Mesenchymal stem cell (in vitro differentiated cells and primary cell): Measurements from ENCODE around the gene NUTM1. TPM values are rescaled to one million over a fixed set of nuclear protein-coding genes. Genes with fewer than 3 reads are reported as not detected.
"Not testable (repeated sequence)": the region's sequence is repeated elsewhere in the genome, so short reads cannot be mapped to it uniquely, and the experiment has no call there.

Experiments used
- DNase-seq: peaks from one replicate; pipeline ENCODE4 v3.0.0-alpha.2; 2013
- H2AFZ ChIP-seq: one replicate; pipeline ENCODE4 v1.6.1; 2013; ENCODE audit warnings: low read depth, mild to moderate bottlenecking, control low read depth, inconsistent platforms, low read length, moderate library complexity
- H2AK5ac ChIP-seq: 2 replicates; pipeline ENCODE4 v1.6.1; 2013; ENCODE audit warnings: low read length, moderate library complexity, mild to moderate bottlenecking, inconsistent platforms; ENCODE audit not compliant: severe bottlenecking
- H2BK120ac ChIP-seq: one replicate; pipeline ENCODE4 v1.6.1; 2013; ENCODE audit warnings: low read depth, mild to moderate bottlenecking, inconsistent platforms, low read length, moderate library complexity
- H2BK12ac ChIP-seq, 2 experiments: one replicate each; pipeline ENCODE4 v1.6.1; 2013; ENCODE audit warnings: inconsistent platforms in 2 of 2, low read length in 2 of 2, mild to moderate bottlenecking in 2 of 2, moderate library complexity in 2 of 2, control low read depth in 1 of 2
- H2BK15ac ChIP-seq: one replicate; pipeline ENCODE4 v1.6.1; 2013; ENCODE audit warnings: mild to moderate bottlenecking, low read depth, inconsistent platforms; ENCODE audit not compliant: poor library complexity, severe bottlenecking
- H2BK5ac ChIP-seq: 2 replicates; pipeline ENCODE4 v1.6.1; 2013; ENCODE audit warnings: low read depth, mild to moderate bottlenecking, low read length, control low read depth, inconsistent platforms; ENCODE audit not compliant: poor library complexity, severe bottlenecking
- H3K14ac ChIP-seq, 2 experiments: one replicate each; pipeline ENCODE4 v1.6.1; 2013; ENCODE audit warnings: inconsistent platforms in 2 of 2, low read length in 2 of 2, control low read depth in 1 of 2, mild to moderate bottlenecking in 1 of 2, moderate library complexity in 1 of 2
- H3K18ac ChIP-seq, 2 experiments: one replicate each; pipeline ENCODE4 v1.6.1; 2013; ENCODE audit warnings: inconsistent platforms in 2 of 2, low read length in 2 of 2, control low read depth in 1 of 2, low read depth in 1 of 2, mild to moderate bottlenecking in 1 of 2
- H3K23ac ChIP-seq, 2 experiments: one replicate each; pipeline ENCODE4 v1.6.1; 2013; ENCODE audit warnings: inconsistent platforms in 2 of 2, low read length in 2 of 2, mild to moderate bottlenecking in 2 of 2, moderate library complexity in 2 of 2, control low read depth in 1 of 2
- H3K27ac ChIP-seq: 2 replicates; pipeline ENCODE4 v1.5.1; 2013; ENCODE audit warnings: mild to moderate bottlenecking, moderate library complexity, low read length, control low read depth, inconsistent platforms; ENCODE audit not compliant: poor library complexity, severe bottlenecking
- H3K27me3 ChIP-seq, 2 experiments: 2 replicates each; pipeline versions ENCODE4 v1.6.1 to v1.7.0; 2013; ENCODE audit warnings: low read length in 2 of 2, mild to moderate bottlenecking in 2 of 2, moderate library complexity in 2 of 2, control low read depth in 1 of 2, inconsistent platforms in 1 of 2; ENCODE audit not compliant: control insufficient read depth in 1 of 2, insufficient read depth in 1 of 2
- H3K36me3 ChIP-seq, 2 experiments: 2 replicates each; pipeline versions ENCODE4 v1.6.1 to v1.7.0; 2013; ENCODE audit warnings: low read length in 2 of 2, control low read depth in 1 of 2, inconsistent platforms in 1 of 2, low read depth in 1 of 2, mild to moderate bottlenecking in 1 of 2; ENCODE audit not compliant: insufficient read depth in 2 of 2, control insufficient read depth in 1 of 2
- H3K4ac ChIP-seq, 2 experiments: one replicate each; pipeline ENCODE4 v1.6.1; 2013; ENCODE audit warnings: inconsistent platforms in 2 of 2, low read length in 2 of 2, mild to moderate bottlenecking in 2 of 2, moderate library complexity in 2 of 2, control low read depth in 1 of 2, low read depth in 1 of 2
- H3K4me1 ChIP-seq: 2 replicates; pipeline ENCODE4 v1.6.1; 2013; ENCODE audit warnings: low read depth, low read length, control low read depth; ENCODE audit not compliant: control insufficient read depth, insufficient read depth
- H3K4me2 ChIP-seq: 2 replicates; pipeline ENCODE4 v1.6.1; 2013; ENCODE audit warnings: low read length, mild to moderate bottlenecking, inconsistent platforms; ENCODE audit not compliant: poor library complexity, severe bottlenecking
- H3K4me3 ChIP-seq, 2 experiments: 2 replicates each; pipeline versions ENCODE4 v1.5.1 to v1.7.0; 2013; ENCODE audit warnings: low read length in 2 of 2, mild to moderate bottlenecking in 2 of 2, control low read depth in 1 of 2, low read depth in 1 of 2; ENCODE audit not compliant: insufficient read depth in 1 of 2
- H3K79me1 ChIP-seq: replicated peaks from 2 replicates; pipeline ENCODE4 v1.6.1; 2013; ENCODE audit warnings: mild to moderate bottlenecking, control low read depth, low read length, inconsistent platforms; ENCODE audit not compliant: poor library complexity, severe bottlenecking
- H3K9ac ChIP-seq: 2 replicates; pipeline ENCODE4 v1.7.0; 2013; ENCODE audit warnings: mild to moderate bottlenecking, low read length, moderate library complexity
- H3K9me3 ChIP-seq: 2 replicates; pipeline ENCODE4 v1.7.0; 2013; ENCODE audit warnings: mild to moderate bottlenecking, low read length; ENCODE audit not compliant: control insufficient read depth
- H4K8ac ChIP-seq: one replicate; pipeline ENCODE4 v1.6.1; 2013; ENCODE audit warnings: inconsistent platforms, mild to moderate bottlenecking, low read length, moderate library complexity
- H4K91ac ChIP-seq: one replicate; pipeline ENCODE4 v1.6.1; 2013; ENCODE audit warnings: mild to moderate bottlenecking, low read length, inconsistent platforms
- WGBS: methylation state at CpG from one replicate; pipeline ENCODE4 v1.1.7; 2013; ENCODE audit warnings: mixed read lengths; 5-methylcytosine and 5-hydroxymethylcytosine counted together
- small RNA-seq: library from polyadenylated mRNA; stranded (forward); fragments of <200 nt; extraction: miRNeasy Mini kit (QIAGEN cat#:217004); gene quantifications from one replicate; pipeline ENCODE3, GENCODE V24; 2013; ENCODE audit warnings: low read depth

Gene NUTM1

DNA sequence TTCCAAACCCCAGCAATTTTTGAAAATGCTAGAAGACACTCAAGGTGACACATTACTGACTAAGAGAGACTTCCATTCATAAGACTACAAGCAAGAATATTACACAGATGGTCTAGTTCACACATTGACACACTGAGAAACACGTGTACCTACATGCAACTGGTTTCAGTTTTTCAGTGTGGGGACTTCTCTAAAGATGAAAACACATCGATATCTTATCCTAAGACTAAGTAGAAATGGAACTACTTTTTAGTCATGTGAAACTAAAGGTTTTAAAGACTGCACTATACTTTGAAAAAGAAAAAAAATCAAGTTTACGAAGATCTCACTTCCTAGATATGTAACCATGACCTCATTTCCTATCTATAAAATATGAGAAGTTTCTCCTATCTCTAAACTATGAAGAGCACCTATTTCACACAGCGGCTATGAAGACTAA lies 60.1 kb downstream of the NUTM1 start:
- H3K4me2 ChIP-seq, H3K14ac ChIP-seq, H2BK12ac ChIP-seq, H2BK5ac ChIP-seq, H2AK5ac ChIP-seq, H3K27ac ChIP-seq, H2AFZ ChIP-seq, H4K8ac ChIP-seq, H3K4me3 ChIP-seq, H3K36me3 ChIP-seq, H2BK120ac ChIP-seq, H3K18ac ChIP-seq, H4K91ac ChIP-seq, H3K4ac ChIP-seq, H3K9ac ChIP-seq, H3K4me1 ChIP-seq, DNase-seq, H3K79me1 ChIP-seq, H3K9me3 ChIP-seq, H3K27me3 ChIP-seq, H3K23ac ChIP-seq, H2BK15ac ChIP-seq: not testable (repeated sequence)
- WGBS, result no CpG with 5 or more reads among the region's 4 CpGs

GRCh38 chr15:34403899-34404298 lies 60.8 kb downstream of the NUTM1 start:
- H3K4me2 ChIP-seq, H3K18ac ChIP-seq, H3K4ac ChIP-seq, H3K27me3 ChIP-seq, H3K27ac ChIP-seq, H2BK12ac ChIP-seq, H3K36me3 ChIP-seq, H2BK5ac ChIP-seq, H4K91ac ChIP-seq, DNase-seq, H3K4me3 ChIP-seq, H3K79me1 ChIP-seq, H3K23ac ChIP-seq, H2AFZ ChIP-seq, H4K8ac ChIP-seq, H3K9ac ChIP-seq, H2BK15ac ChIP-seq, H2BK120ac ChIP-seq, H3K4me1 ChIP-seq, H3K9me3 ChIP-seq, H2AK5ac ChIP-seq, H3K14ac ChIP-seq: not testable (repeated sequence)
- WGBS, result no CpG with 5 or more reads among the region's 3 CpGs

Small RNAs within 50 kb of the gene (small RNA-seq; reads per million reads assigned to genes)
- gene MIR1233-1 (not detected), gene RF00019 (not detected)
